H9 (cell line): ENCODE results near the gene AGR3. TPM values are rescaled to one million over a fixed set of nuclear protein-coding genes. Genes with fewer than 3 reads are reported as not detected.
"Not testable (repeated sequence)": the region's sequence is repeated elsewhere in the genome, so short reads cannot be mapped to it uniquely, and the experiment has no call there.

Experiments
- DNase-seq: peaks from one replicate; pipeline ENCODE4 v3.0.0-alpha.2; 2017
- H2AFZ ChIP-seq: one replicate; pipeline ENCODE4 v1.6.1; 2013; ENCODE audit warnings: mild to moderate bottlenecking, low read length, control low read depth, moderate library complexity
- H2AK5ac ChIP-seq: 2 replicates; pipeline ENCODE4 v1.6.1; 2013; ENCODE audit warnings: low read length, control low read depth, mixed read lengths; ENCODE audit not compliant: insufficient read length
- H2BK120ac ChIP-seq: one replicate; pipeline ENCODE4 v1.6.1; 2013; ENCODE audit warnings: low read depth, mild to moderate bottlenecking, low read length, control low read depth, inconsistent platforms; ENCODE audit not compliant: poor library complexity, severe bottlenecking
- H2BK12ac ChIP-seq: 2 replicates; pipeline ENCODE4 v1.6.1; 2013; ENCODE audit warnings: low read length, control low read depth, mixed read lengths, low read depth; ENCODE audit not compliant: insufficient read length
- H2BK15ac ChIP-seq: 2 replicates; pipeline ENCODE4 v1.6.1; 2013; ENCODE audit warnings: low read depth, low read length, control low read depth
- H2BK20ac ChIP-seq: one replicate; pipeline ENCODE4 v1.6.1; 2013; ENCODE audit warnings: low read depth, mild to moderate bottlenecking, low read length, control low read depth, inconsistent platforms; ENCODE audit not compliant: poor library complexity, severe bottlenecking
- H2BK5ac ChIP-seq: 2 replicates; pipeline ENCODE4 v1.6.1; 2013; ENCODE audit warnings: low read length, control low read depth, mixed read lengths; ENCODE audit not compliant: insufficient read length
- H3K14ac ChIP-seq: 2 replicates; pipeline ENCODE4 v1.6.1; 2013; ENCODE audit warnings: low read length, control low read depth; ENCODE audit not compliant: insufficient read depth
- H3K18ac ChIP-seq: 2 replicates; pipeline ENCODE4 v1.6.1; 2013; ENCODE audit warnings: low read depth, mild to moderate bottlenecking, mixed read lengths, low read length, control low read depth; ENCODE audit not compliant: insufficient read length
- H3K23ac ChIP-seq: 2 replicates; pipeline ENCODE4 v1.6.1; 2013; ENCODE audit warnings: low read length, control low read depth, mixed read lengths, low read depth; ENCODE audit not compliant: insufficient read length
- H3K23me2 ChIP-seq: 2 replicates; pipeline ENCODE4 v1.6.1; 2013; ENCODE audit warnings: low read depth, mild to moderate bottlenecking, mixed read lengths, low read length, control low read depth; ENCODE audit not compliant: insufficient read length, poor library complexity, severe bottlenecking
- H3K27ac ChIP-seq: 2 replicates; pipeline ENCODE4 v1.5.1; 2013; ENCODE audit warnings: low read length, control low read depth, mixed read lengths, low read depth; ENCODE audit not compliant: insufficient read length
- H3K27me3 ChIP-seq: 2 replicates; pipeline ENCODE4 v1.6.1; 2013; ENCODE audit warnings: low read length, control low read depth, inconsistent platforms; ENCODE audit not compliant: insufficient read depth
- H3K4ac ChIP-seq: 2 replicates; pipeline ENCODE4 v1.6.1; 2013; ENCODE audit warnings: low read depth, mild to moderate bottlenecking, control low read depth, inconsistent platforms, low read length, moderate library complexity
- H3K4me1 ChIP-seq: 2 replicates; pipeline ENCODE4 v1.6.1; 2013; ENCODE audit warnings: low read length, control low read depth, inconsistent platforms; ENCODE audit not compliant: insufficient read depth
- H3K4me2 ChIP-seq: 2 replicates; pipeline ENCODE4 v1.6.1; 2013; ENCODE audit warnings: low read length, control low read depth, mixed read lengths; ENCODE audit not compliant: insufficient read length, insufficient read depth
- H3K56ac ChIP-seq: 2 replicates; pipeline ENCODE4 v1.6.1; 2013; ENCODE audit warnings: low read depth, mild to moderate bottlenecking, mixed read lengths, low read length, control low read depth; ENCODE audit not compliant: insufficient read length
- H3K79me1 ChIP-seq: 2 replicates; pipeline ENCODE4 v1.6.1; 2013; ENCODE audit warnings: low read depth, mild to moderate bottlenecking, moderate library complexity, low read length, control low read depth, inconsistent platforms; ENCODE audit not compliant: insufficient read depth, poor library complexity, severe bottlenecking
- H3K79me2 ChIP-seq: 2 replicates; pipeline ENCODE4 v1.6.1; 2013; ENCODE audit warnings: low read length, control low read depth, inconsistent platforms; ENCODE audit not compliant: insufficient read depth
- H3K9ac ChIP-seq: 2 replicates; pipeline ENCODE4 v1.6.1; 2013; ENCODE audit warnings: low read length, control low read depth, mixed read lengths; ENCODE audit not compliant: insufficient read length; ENCODE audit errors: extremely low read depth
- H3K9me3 ChIP-seq: one replicate; pipeline ENCODE4 v1.6.1; 2013; ENCODE audit warnings: low read depth, low read length, inconsistent platforms; ENCODE audit not compliant: control insufficient read depth
- H3T11ph ChIP-seq: one replicate; pipeline ENCODE4 v1.6.1; 2013; ENCODE audit warnings: mild to moderate bottlenecking, low read length, control low read depth, inconsistent platforms
- H4K20me1 ChIP-seq: one replicate; pipeline ENCODE4 v1.6.1; 2013; ENCODE audit not compliant: control insufficient read depth, insufficient read length, insufficient read depth
- H4K5ac ChIP-seq: 2 replicates; pipeline ENCODE4 v1.6.1; 2013; ENCODE audit warnings: low read depth, mild to moderate bottlenecking, mixed read lengths, low read length, control low read depth; ENCODE audit not compliant: insufficient read length
- H4K8ac ChIP-seq: replicated peaks from 2 replicates; pipeline ENCODE4 v1.6.1; 2013; ENCODE audit warnings: low read length, control low read depth, mixed read lengths, low read depth; ENCODE audit not compliant: insufficient read length
- H4K91ac ChIP-seq: 2 replicates; pipeline ENCODE4 v1.6.1; 2013; ENCODE audit warnings: low read depth, mild to moderate bottlenecking, moderate library complexity, mixed read lengths, low read length, control low read depth; ENCODE audit not compliant: insufficient read length
- H3K27ac Mint-ChIP-seq, 3 experiments: 2 replicates in 2 of 3; 3 replicates in 1 of 3; pipeline ENCODE4 v1.8.0; 2020 to 2021; ENCODE audit warnings: mixed read lengths in 3 of 3, mild to moderate bottlenecking in 1 of 3, moderate library complexity in 1 of 3
- H3K27me3 Mint-ChIP-seq: 2 replicates; pipeline ENCODE4 v1.8.0; 2021; ENCODE audit warnings: low read depth, mild to moderate bottlenecking, moderate library complexity, mixed read lengths
- H3K36me3 Mint-ChIP-seq, 3 experiments: 2 replicates in 2 of 3; 3 replicates in 1 of 3; pipeline ENCODE4 v1.8.0; 2020 to 2021; ENCODE audit warnings: low read depth in 3 of 3, mixed read lengths in 3 of 3; ENCODE audit not compliant: insufficient read depth in 1 of 3
- H3K4me1 Mint-ChIP-seq, 2 experiments: 2 replicates each; pipeline ENCODE4 v1.8.0; 2020; ENCODE audit warnings: mixed read lengths in 2 of 2
- H3K4me3 Mint-ChIP-seq, 2 experiments: 2 replicates in 1 of 2; 3 replicates in 1 of 2; pipeline ENCODE4 v1.8.0; 2020 to 2021; ENCODE audit warnings: mild to moderate bottlenecking in 2 of 2, mixed read lengths in 2 of 2, moderate library complexity in 1 of 2
- H3K9me3 Mint-ChIP-seq, 2 experiments: 2 replicates in 1 of 2; 3 replicates in 1 of 2; pipeline ENCODE4 v1.8.0; 2020; ENCODE audit warnings: mild to moderate bottlenecking in 2 of 2, mixed read lengths in 2 of 2, moderate library complexity in 1 of 2
- WGBS: extraction: QIAGEN DNeasy Blood & Tissue Kit; methylation state at CpG from one replicate; pipeline ENCODE4 v1.1.7; 2013; ENCODE audit warnings: missing lambda C conversion rate, low lambda C conversion rate, mixed read lengths; ENCODE audit not compliant: insufficient read length; ENCODE audit errors: extremely low coverage; 5-methylcytosine and 5-hydroxymethylcytosine counted together
- total RNA-seq: library from RNA; stranded (reverse); gene quantifications from 2 replicates; pipeline ENCODE4 v1.2.1, GENCODE V29; 2021
- TF ChIP-seq, protein P1 (sequence below): fragments of 200-600 bp; sonication (generic); conservative IDR thresholded peaks from 3 replicates; pipeline ENCODE4 v1.8.0; 2021; ENCODE audit warnings: antibody characterized with exemption, mild to moderate bottlenecking

The AGR3 gene
- total RNA-seq, 1 experiment from 2014 or later, result not detected

DNA sequence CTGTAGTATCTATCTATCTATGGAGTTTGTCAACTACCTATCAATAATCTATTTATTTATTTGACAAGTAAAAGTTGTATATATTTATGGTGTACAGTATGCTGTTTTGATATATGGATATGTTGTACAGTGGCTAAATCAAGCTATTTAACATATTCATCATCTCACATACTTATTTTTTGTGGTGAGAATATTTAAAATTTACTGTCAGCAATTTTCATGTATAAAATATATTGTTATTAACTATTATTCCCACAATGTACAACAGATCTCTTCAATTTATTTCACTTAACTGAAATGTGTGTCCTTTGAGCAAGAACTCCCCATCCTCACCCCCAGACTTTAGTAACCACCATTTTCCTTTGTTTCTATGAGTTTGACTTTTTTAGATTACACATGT, 14.5 kb downstream of the AGR3 start:
- Mint-ChIP-seq H3K9me3 (peaks cover 4 to 5% of the 10 kb centered on the region in 2 experiments; a peak in 3 of 5 replicates), H3K4me3 (no peak overlapping the region)
- TF ChIP-seq, protein P1, sequence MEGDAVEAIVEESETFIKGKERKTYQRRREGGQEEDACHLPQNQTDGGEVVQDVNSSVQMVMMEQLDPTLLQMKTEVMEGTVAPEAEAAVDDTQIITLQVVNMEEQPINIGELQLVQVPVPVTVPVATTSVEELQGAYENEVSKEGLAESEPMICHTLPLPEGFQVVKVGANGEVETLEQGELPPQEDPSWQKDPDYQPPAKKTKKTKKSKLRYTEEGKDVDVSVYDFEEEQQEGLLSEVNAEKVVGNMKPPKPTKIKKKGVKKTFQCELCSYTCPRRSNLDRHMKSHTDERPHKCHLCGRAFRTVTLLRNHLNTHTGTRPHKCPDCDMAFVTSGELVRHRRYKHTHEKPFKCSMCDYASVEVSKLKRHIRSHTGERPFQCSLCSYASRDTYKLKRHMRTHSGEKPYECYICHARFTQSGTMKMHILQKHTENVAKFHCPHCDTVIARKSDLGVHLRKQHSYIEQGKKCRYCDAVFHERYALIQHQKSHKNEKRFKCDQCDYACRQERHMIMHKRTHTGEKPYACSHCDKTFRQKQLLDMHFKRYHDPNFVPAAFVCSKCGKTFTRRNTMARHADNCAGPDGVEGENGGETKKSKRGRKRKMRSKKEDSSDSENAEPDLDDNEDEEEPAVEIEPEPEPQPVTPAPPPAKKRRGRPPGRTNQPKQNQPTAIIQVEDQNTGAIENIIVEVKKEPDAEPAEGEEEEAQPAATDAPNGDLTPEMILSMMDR, result no peak

DNA sequence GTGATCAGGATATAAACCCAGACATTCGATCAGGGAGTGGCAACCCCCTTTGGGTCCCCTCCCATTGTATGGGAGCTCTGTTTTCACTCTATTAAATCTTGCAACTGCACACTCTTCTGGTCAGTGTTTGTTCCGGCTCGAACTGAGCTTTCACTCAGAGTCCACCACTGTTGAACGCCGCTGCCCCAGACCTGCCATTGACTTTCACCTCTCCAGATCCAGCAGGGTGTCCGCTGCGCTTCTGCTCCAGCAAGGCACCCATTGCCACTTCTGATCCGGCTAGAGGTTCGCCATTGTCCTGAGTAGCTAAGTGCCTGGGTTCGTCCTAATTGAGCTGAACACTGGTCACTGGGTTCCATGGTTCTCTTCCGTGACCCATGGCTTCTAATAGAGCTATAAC, 28.6 kb downstream of the AGR3 start:
- not testable (repeated sequence) for H3K4me3 Mint-ChIP-seq, H3K27me3 Mint-ChIP-seq

More for the DNA sequence above, 14.5 kb downstream of the AGR3 start:
- Histone ChIP-seq H4K5ac (no peak overlapping the region), H2BK5ac (no peak overlapping the region), H3K79me1 (no peaks in the 10 kb centered on the region), H3K9ac (no peak overlapping the region), H3K27me3 (no peaks in the 10 kb centered on the region), H4K8ac (no peak overlapping the region), H4K20me1 (no peaks in the 10 kb centered on the region), H3K9me3 (no peaks in the 10 kb centered on the region), H2AK5ac (no peak overlapping the region), H4K91ac (no peak overlapping the region), H2BK15ac (no peak overlapping the region), H3K23me2 (no peaks in the 10 kb centered on the region), H3K14ac (no peak overlapping the region), H3T11ph (no peak overlapping the region), H3K4me2 (no peak overlapping the region), H3K56ac (no peak overlapping the region), H3K4me1 (no peaks in the 10 kb centered on the region), H3K23ac (no peak overlapping the region), H3K79me2 (no peaks in the 10 kb centered on the region), H3K18ac (no peak overlapping the region), H2AFZ (no peak overlapping the region), H2BK12ac (no peak overlapping the region), H3K4ac (no peak overlapping the region), H2BK20ac (no peak overlapping the region), H3K27ac (no peak overlapping the region), H2BK120ac (no peak overlapping the region)
- DNase-seq, result no peak
- H3K4me1 Mint-ChIP-seq, result peaks cover 0 to 2% of the 10 kb centered on the region in 2 experiments; a peak in 1 of 4 replicates
- H3K27ac Mint-ChIP-seq, result no peak overlapping the region
- H3K27me3 Mint-ChIP-seq, result no peaks in the 10 kb centered on the region
- no peaks in the 10 kb centered on the region for H3K36me3 Mint-ChIP-seq

More for the DNA sequence above, 28.6 kb downstream of the AGR3 start:
- H2BK12ac ChIP-seq, H3K4me2 ChIP-seq, H2BK20ac ChIP-seq, H3K9ac ChIP-seq, H3K4me1 Mint-ChIP-seq, H3K9me3 ChIP-seq, H3K18ac ChIP-seq, H4K20me1 ChIP-seq, H2AK5ac ChIP-seq, H3K23me2 ChIP-seq, DNase-seq, H2BK15ac ChIP-seq, H3K27me3 ChIP-seq, H3K23ac ChIP-seq, H3K9me3 Mint-ChIP-seq, H4K8ac ChIP-seq, H3K79me1 ChIP-seq, H3K56ac ChIP-seq, H4K91ac ChIP-seq, H3K14ac ChIP-seq, H3K79me2 ChIP-seq, H2AFZ ChIP-seq, H3T11ph ChIP-seq, H3K36me3 Mint-ChIP-seq, H2BK5ac ChIP-seq, H3K27ac ChIP-seq, H4K5ac ChIP-seq, H3K4me1 ChIP-seq, H3K4ac ChIP-seq, H2BK120ac ChIP-seq: not testable (repeated sequence)
- no CpG with 5 or more reads among the region's 11 CpGs for WGBS
- peak overlapping the region in 1 of 3 experiments; percentile 76; a peak in 2 of 7 replicates for H3K27ac Mint-ChIP-seq
